GM23338 (cell line): Measurements from ENCODE around the gene CDK17. TPM values are rescaled to one million over a fixed set of nuclear protein-coding genes. Genes with fewer than 3 reads are reported as not detected.

Source experiments
- ATAC-seq: fragments of 200-7000 bp; cut with Tn5 transposase; 3 replicates; pipeline ENCODE4 v1.9.1; 2020
- DNase-seq: peaks from one replicate; pipeline ENCODE4 v3.0.0-alpha.2; 2015; ENCODE audit warnings: low spot score
- H2AFZ ChIP-seq: fragments of 200-600 bp; sonication (generic); 2 replicates; pipeline ENCODE4 v1.8.0; 2016; ENCODE audit warnings: antibody characterized with exemption, mild to moderate bottlenecking, moderate library complexity
- H3F3A ChIP-seq: fragments of 200-600 bp; sonication (generic); replicated peaks from 2 replicates; pipeline ENCODE4 v1.8.0; 2017; ENCODE audit warnings: antibody characterized with exemption, mixed run types, low read depth
- H3K27ac ChIP-seq: fragments of 200-600 bp; sonication (generic); 2 replicates; pipeline ENCODE4 v1.6.1; 2016; ENCODE audit warnings: low read depth
- H3K27me3 ChIP-seq: fragments of 200-600 bp; sonication (generic); 2 replicates; pipeline ENCODE4 v1.8.0; 2016; ENCODE audit warnings: mild to moderate bottlenecking, mixed run types, moderate library complexity; ENCODE audit not compliant: insufficient read depth
- H3K36me3 ChIP-seq: fragments of 200-600 bp; sonication (generic); 2 replicates; pipeline ENCODE4 v1.8.0; 2016; ENCODE audit warnings: mild to moderate bottlenecking; ENCODE audit not compliant: insufficient read depth
- H3K4me1 ChIP-seq: fragments of 200-600 bp; sonication (generic); 2 replicates; pipeline ENCODE4 v1.8.0; 2016; ENCODE audit warnings: mild to moderate bottlenecking, moderate library complexity; ENCODE audit not compliant: insufficient read depth
- H3K4me2 ChIP-seq: fragments of 200-600 bp; sonication (generic); 2 replicates; pipeline ENCODE4 v1.7.1; 2017; ENCODE audit warnings: mixed run types
- H3K4me3 ChIP-seq: fragments of 200-600 bp; sonication (generic); 2 replicates; pipeline ENCODE4 v1.6.1; 2016; ENCODE audit warnings: mixed run types
- H3K79me2 ChIP-seq: fragments of 200-600 bp; sonication (generic); replicated peaks from 2 replicates; pipeline ENCODE4 v1.8.0; 2017; ENCODE audit warnings: mild to moderate bottlenecking; ENCODE audit not compliant: insufficient read depth
- H3K9me2 ChIP-seq: fragments of 200-600 bp; sonication (generic); 2 replicates; pipeline ENCODE4 v1.8.0; 2017; ENCODE audit not compliant: insufficient read depth
- H4K20me1 ChIP-seq: fragments of 200-600 bp; sonication (generic); replicated peaks from 2 replicates; pipeline ENCODE4 v1.8.0; 2017; ENCODE audit warnings: mild to moderate bottlenecking; ENCODE audit not compliant: insufficient read depth
- H3K27ac Mint-ChIP-seq: 2 replicates; pipeline ENCODE4 v1.8.0; 2020; ENCODE audit warnings: inconsistent platforms, mild to moderate bottlenecking, moderate library complexity, mixed read lengths
- H3K27me3 Mint-ChIP-seq: 3 replicates; pipeline ENCODE4 v1.8.0; 2022; ENCODE audit warnings: low read depth, mild to moderate bottlenecking, moderate library complexity, mixed read lengths, inconsistent platforms; ENCODE audit not compliant: insufficient read depth, poor library complexity
- H3K36me3 Mint-ChIP-seq: 3 replicates; pipeline ENCODE4 v1.8.0; 2021; ENCODE audit warnings: low read depth, mild to moderate bottlenecking, inconsistent platforms, moderate library complexity, mixed read lengths
- H3K4me1 Mint-ChIP-seq: 3 replicates; pipeline ENCODE4 v1.8.0; 2020; ENCODE audit warnings: mild to moderate bottlenecking, inconsistent platforms, mixed read lengths
- H3K4me3 Mint-ChIP-seq: 3 replicates; pipeline ENCODE4 v1.8.0; 2021; ENCODE audit warnings: moderate library complexity, mild to moderate bottlenecking, inconsistent platforms, mixed read lengths
- H3K9me3 Mint-ChIP-seq: 3 replicates; pipeline ENCODE4 v1.8.0; 2020; ENCODE audit warnings: moderate library complexity, mild to moderate bottlenecking, inconsistent platforms, mixed read lengths
- JUNB ChIP-seq: IDR thresholded peaks from one replicate; pipeline ENCODE4 v1.6.1; 2016; ENCODE audit warnings: antibody characterized with exemption; ENCODE audit not compliant: unreplicated experiment
- NANOG ChIP-seq: IDR thresholded peaks from 2 replicates; pipeline ENCODE4 v1.6.1; 2016; ENCODE audit warnings: antibody characterized with exemption, borderline replicate concordance
- POLR2AphosphoS5 ChIP-seq: IDR thresholded peaks from 2 replicates; pipeline ENCODE4 v1.6.1; 2016; ENCODE audit warnings: antibody characterized with exemption, low read depth
- REST ChIP-seq: IDR thresholded peaks from one replicate; pipeline ENCODE4 v1.6.1; 2018; ENCODE audit warnings: antibody characterized with exemption; ENCODE audit not compliant: unreplicated experiment
- ZNF462 ChIP-seq: fragments of 250-450 bp; sonication (Bioruptor Pico); IDR thresholded peaks from 2 replicates; pipeline ENCODE4 v1.5.0; 2020; ENCODE audit warnings: mild to moderate bottlenecking, moderate library complexity
- polyA plus RNA-seq: library from polyadenylated mRNA; unstranded; fragments of >200 nt; fragmentation: Nextera tagmentation; extraction: Ambion mirVana; gene quantifications from 2 replicates; pipeline ENCODE4 v1.2.1, GENCODE V29; 2016
- total RNA-seq: library from RNA; depleted of rRNA; stranded (reverse); fragments of >200 nt; shearing (Covaris generic); gene quantifications from 2 replicates; pipeline ENCODE4 v1.2.3, GENCODE V29; 2014

CDK17 gene
- total and polyA plus RNA-seq, 2 experiments from 2014 or later: 7.6 to 34.2 TPM

- Histone ChIP-seq H3K36me3 (0 out of 2 replicates have a peak, but pooled peaks cover 7% of the 10 kb centered on the region), H4K20me1 (0 out of 2 replicates have a peak, but pooled peaks cover 4% of the 10 kb centered on the region), H3F3A (no peaks in the 10 kb centered on the region), H3K4me1 (no peaks in the 10 kb centered on the region), H2AFZ (no peak overlapping the region), H3K9me2 (no peaks in the 10 kb centered on the region), H3K27ac (no peak overlapping the region), H3K4me3 (no peak overlapping the region), H3K79me2 (peaks cover 14% of the 10 kb centered on the region), H3K4me2 (no peak overlapping the region), H3K27me3 (no peaks in the 10 kb centered on the region)
- no peak for ATAC-seq
- Mint-ChIP-seq H3K4me3 (no peak overlapping the region), H3K27ac (no peak overlapping the region), H3K4me1 (peaks cover 7% of the 10 kb centered on the region; the same call in 2 of the 3 replicates), H3K36me3 (peaks cover 12% of the 10 kb centered on the region; the same call in 2 of the 3 replicates), H3K27me3 (no peaks in the 10 kb centered on the region), H3K9me3 (peaks cover 15% of the 10 kb centered on the region)
- TF ChIP-seq ZNF462 (no peak), POLR2AphosphoS5 (no peak), JUNB (no peak), NANOG (no peak), REST (no peak)
- DNase-seq: no peak
These were observed 63.8 kb downstream of the CDK17 start for GRCh38 chr12:96336489-96336888.
